HG02759 (cell line): ENCODE measurements around the gene COP1.

Experiments used
- ATAC-seq: cut with Tn5 transposase; IDR thresholded peaks from one replicate; pipeline ENCODE4 v1.9.1; 2021; ENCODE audit warnings: mild to moderate bottlenecking, moderate library complexity; ENCODE audit not compliant: unreplicated experiment

COP1 gene

DNA sequence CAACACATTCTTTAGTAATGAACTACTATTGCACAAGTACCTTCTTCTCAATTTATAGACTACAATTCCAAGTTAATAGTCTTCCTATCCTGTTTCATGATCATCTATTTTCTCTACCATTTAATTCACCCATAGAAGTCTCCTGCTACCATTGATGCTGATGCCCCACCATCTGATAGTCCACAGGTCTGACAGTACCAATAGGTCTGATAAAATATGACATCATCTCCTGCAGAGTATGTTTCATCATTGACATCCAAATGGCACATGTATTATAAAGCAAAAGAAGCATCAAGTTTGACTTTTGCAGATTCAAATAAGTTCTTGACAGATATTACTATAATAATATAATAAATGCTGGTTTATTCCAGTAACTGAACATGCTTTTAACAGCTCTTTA is 5.5 kb downstream of the COP1 start:
- no peak for ATAC-seq

- ATAC-seq = peak; percentile 57
These were observed 7.4 kb downstream of the COP1 start for GRCh38 chr1:176199707-176200106.

DNA sequence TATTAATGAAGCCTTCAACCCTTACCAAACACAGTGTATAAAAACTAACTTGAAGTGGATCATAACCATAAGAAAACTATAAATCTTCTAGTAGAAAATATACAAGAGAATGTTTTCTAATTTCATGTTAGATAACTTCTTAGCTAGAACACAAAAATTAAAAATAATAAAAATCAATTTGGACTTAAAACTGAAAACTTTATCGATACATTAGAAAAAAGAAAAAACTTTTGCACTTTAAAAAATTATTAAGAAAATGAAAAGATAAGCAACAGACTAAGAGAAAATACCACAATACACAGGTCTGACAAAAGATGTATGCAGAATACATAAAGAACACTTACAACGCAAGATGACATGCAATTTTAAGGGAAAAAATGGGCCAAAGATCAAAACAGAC is 8.7 kb downstream of the COP1 start:
- ATAC-seq = no peak

DNA sequence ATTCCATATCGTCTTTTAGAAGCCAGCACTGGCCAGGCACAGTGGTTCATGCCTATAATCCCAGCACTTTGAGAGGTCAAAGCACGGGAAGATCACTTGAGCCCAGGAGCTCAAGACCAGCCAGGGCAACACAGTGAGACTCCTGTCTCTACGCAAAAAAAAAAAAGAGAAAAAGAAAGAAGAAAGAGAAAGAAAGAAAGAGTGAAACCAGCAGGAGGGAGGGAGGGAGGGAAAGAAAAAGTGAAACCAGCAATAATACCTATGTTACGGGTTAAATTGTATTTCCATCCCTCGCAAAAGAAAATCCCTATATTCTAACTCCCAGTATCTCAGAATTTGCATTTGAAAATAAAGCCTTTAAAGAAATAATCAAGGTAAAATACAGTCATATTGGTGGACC is 10.4 kb downstream of the COP1 start:
- ATAC-seq = no peak

- ATAC-seq = no peak
These were observed 11.5 kb downstream of the COP1 start for GRCh38 chr1:176195547-176195946.

DNA sequence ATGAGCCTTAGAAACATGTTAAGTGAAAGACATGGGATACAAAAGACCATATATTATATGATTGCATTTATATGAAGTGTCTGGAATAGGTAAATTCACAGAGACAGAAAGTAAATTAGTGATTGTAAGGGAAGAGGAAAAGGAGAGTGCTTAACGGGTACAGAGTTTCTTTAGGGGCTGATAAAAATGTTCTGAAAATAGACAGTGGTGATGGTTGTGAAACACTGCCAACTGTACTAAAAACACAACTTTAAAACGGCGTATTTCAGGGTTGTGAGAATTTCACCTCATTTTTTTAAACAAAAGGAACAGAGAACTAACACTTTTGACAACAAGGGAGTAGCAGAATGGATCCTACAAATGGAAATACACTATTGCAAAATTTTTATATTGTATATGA is 13.4 kb downstream of the COP1 start:
- ATAC-seq = no peak

- peak; percentile 93 for ATAC-seq
These were observed 14.1 kb downstream of the COP1 start for GRCh38 chr1:176193023-176193422.

DNA sequence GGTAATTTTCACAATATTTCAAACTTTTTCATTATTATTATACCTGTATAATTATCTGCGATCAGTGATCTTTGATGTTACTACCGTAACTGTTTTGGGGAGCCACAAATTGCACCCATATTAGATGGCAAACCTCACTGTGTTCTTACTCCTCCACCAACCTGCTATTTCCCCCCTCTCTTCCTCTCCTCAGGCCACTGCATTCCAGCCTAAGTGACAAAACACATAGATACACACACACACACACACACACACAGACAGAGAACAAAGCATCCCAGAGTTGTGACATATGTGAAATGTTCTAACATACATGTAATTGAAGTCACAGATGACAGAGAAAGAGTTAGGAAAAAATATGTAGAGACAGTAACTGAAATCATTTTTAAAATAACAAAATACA is 18.5 kb downstream of the COP1 start:
- ATAC-seq = no peak

DNA sequence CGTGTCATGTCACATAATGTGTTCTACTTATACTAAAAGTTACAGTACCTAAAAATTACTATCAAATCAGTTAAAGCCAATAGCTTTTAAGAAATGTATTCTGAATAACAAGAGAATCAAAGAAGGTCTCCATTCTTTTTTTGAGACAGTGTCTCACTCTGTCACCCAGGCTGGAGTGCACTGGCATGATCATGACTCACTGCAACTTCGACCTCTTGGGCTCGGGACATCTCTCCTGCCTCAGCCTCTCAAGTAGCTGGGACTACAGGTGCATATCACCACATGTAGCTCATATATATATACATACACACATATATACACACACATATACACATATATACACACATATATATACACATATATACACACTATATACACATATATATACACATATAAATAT is 20.1 kb downstream of the COP1 start:
- ATAC-seq = no peak

DNA sequence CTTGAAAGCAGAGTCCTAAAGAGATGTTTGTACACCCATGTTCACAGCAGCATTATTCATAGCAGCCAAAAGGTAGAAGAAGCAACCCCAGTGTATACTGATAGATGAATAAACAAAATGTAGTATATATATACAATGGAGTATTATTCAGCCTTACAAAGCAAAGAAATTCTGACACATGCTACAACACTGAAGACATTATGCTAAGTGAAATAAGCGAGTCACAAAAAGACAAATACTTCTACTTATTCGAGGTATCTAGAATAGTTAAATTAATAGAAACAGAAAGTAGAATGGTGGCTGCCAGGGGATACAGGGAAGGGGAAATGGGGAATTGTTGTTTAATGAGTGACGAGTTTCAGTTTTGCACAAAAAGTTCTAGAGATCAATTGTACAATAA is 23.5 kb downstream of the COP1 start:
- ATAC-seq = peak; percentile 69

DNA sequence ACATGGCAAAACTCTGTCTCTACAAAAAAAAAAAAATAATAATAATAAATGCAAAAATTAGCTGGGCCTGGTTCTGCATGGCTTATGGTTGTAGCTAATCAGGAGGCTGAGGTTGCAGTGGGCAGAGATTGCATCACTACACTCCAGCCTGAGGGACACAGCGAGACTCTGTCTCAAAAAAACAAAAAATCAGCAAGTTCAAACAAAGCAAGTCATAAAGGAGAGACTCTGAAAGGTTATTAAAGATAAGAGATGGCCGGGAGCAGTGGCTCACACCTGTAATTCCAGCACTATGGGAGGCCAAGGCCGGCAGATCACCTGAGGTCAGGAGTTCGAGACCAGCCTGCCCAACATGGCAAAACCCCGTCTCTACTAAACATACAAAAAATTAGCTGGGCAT is 28.8 kb downstream of the COP1 start:
- ATAC-seq = no peak

DNA sequence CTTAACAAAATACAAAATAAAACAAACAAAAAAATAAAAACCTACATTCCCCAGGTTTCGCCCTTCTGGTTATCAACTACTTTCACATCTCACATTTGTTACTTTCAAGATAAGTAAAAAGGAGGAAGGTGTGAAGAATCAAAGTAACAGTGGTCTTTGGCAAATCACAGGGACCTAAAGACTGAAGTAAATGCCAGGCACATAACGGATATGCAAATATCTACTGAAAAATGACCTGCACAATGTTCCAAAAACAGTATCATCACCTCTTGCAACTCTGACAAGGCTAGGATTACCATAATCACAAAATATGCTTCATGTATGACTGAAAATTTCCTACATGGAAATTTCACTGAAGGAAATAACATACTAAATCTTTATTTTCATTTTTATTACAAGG is 29.3 kb downstream of the COP1 start:
- ATAC-seq = peak; percentile 85

- ATAC-seq = no peak
These were observed 33.0 kb downstream of the COP1 start for GRCh38 chr1:176174108-176174507.

DNA sequence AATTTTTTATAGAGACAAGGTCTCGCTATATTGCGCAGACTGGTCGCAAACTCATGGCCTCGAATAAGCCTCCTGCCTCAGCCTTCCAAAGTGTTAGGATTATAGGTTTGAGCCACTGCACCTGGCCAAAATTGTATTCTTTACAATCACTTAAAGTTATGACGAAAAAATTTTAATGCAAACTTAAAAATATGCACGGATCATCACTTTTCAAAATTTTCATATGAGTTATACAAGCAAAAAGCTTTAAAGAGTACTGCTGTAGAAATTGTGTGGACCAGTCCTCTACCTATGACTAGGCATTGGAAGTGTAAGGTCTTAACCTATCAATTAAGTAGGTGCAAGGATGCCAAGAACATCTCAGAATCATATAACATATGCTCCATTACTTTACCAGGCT is 34.9 kb downstream of the COP1 start:
- ATAC-seq = no peak

- no peak for ATAC-seq
These were observed 39.9 kb downstream of the COP1 start for GRCh38 chr1:176167210-176167609.

DNA sequence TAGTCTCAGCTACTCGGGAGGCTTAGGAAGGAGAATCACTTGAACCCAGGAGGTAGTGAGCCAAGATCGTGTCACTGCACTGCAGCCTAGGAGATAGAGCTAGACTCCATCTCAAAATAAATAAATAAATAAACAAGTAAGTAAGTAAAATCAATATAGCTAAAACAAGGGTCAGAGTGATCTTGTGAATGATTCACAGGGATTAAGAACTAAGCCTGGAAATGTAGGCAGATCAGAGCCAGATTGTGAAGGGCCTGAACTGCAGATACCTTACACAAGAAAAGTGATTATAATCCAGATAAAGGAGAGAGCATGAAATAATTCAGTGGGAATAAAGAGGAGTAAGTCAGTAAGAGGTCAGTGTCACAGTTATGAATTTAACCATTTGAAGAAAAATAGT is 41.5 kb downstream of the COP1 start:
- ATAC-seq = no peak

DNA sequence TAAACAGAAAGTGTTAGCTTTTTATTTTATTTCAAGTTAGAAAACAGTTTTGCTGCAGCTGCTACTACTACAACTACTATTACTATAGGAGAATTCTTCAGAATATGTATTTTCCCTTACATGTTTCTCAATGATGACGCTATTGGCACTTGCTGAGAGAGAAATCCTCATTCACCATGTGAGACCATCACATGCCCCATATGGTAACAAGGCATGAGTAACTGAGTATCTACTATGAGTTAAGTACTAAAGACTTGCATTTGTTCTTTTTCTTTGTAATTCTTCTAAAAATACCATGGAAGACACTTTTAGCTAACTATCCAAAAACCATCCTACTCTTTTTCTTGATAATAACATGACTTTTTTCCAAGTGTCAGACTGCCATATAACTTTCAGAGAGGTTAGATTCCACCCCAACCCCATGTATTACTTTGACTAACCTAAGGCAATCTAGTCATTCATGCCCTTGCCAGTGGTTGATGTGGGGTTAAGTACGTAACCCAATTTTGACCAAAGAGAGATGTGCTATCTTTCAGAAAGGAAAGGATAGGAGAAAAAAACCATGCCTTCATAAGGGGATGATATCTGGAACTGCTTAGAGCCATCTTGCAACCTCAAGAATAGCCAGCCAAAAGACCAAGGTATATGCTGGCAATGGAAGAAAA is 42.9 kb downstream of the COP1 start:
- ATAC-seq = no peak

- ATAC-seq = no peak
These were observed 47.1 kb downstream of the COP1 start for GRCh38 chr1:176159993-176160392.

DNA sequence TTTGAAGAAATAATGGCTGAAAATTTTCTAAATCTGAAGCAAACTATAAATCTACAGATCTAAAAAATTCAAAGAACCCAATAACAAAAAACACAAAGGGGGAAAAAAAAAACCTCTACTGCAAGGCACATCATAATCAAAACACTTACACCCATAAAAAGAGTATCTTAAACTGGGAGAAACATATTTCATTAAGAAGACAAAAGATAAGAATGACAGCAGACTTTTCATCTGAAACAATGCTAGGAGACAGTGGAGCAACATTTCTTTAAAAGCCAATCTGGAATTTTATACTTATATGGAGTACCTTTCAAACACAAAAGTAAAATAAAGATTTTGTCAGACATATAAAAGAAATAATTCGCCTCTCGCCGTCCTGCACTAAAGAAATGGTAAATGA is 49.1 kb downstream of the COP1 start:
- ATAC-seq = no peak

DNA sequence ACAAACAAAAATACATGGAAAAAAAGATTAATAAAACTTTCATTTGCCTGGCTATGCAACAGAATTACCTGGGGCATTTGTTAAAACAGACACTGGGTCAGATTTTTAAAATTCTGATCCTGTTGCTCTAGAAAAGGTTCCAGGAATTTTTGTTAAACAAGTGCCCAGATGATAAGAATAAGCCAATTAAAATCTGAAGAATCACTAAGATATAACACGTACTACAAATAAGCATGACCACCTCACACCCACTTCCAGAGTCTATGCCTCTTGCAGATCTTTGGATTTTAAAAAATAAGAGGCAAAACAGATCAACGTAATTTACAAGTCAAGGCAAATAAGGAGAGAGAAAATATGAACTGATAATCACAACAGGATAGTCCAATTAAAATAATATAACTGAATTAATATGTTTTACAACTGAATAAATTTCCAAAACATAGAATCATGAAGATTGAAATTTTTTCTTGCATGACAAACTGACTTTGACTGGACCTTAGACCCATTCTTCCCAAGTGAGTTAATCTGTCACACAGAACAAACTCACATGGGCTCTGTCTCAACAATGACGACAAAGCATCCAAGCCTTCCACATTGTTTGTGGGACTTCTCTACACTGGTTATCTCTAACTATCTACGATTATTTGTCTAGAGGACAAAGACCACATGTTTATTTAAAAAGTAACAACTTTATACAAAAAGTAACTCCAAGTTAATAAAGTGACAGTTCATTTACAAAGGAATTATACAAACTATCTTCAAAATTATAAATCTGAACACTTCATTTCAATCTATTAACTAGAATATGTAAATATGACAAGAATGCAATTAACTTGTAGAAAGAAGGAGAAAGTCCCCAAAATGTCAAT is 56.9 kb downstream of the COP1 start:
- ATAC-seq = no peak

DNA sequence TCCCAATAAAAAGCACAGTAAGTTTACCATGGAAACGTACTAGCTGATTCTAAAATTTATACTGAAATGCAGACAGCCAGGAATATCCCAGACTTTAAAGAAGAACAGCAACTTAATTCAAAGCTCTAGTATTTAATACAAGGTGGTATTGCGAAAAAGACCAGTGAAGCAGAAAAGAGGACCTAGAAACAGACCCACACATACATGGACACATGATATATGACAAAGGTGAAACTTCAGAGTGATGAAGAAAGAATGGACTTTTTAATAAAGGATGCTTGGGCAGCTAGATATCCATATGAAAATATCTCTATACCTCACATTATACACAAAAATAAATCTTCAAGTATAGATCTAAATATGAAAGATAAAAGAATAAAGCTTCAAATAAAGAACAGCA is 62.6 kb downstream of the COP1 start:
- ATAC-seq = no peak

- ATAC-seq = no peak
These were observed 64.1 kb downstream of the COP1 start for GRCh38 chr1:176142973-176143372.

- no peak for ATAC-seq
These were observed 65.6 kb downstream of the COP1 start for GRCh38 chr1:176141449-176141848.
